Esophagus mucosa (tissue), 1 donor: ENCODE data around the gene LMO1. TPM values are rescaled to one million over a fixed set of nuclear protein-coding genes. Genes with fewer than 3 reads are reported as not detected.

Source experiments
- ATAC-seq: fragments of 200-7000 bp; cut with Tn5 transposase; one replicate; pipeline ENCODE4 v1.9.1; 2020
- total RNA-seq: library from RNA; stranded (reverse); gene quantifications from one replicate; pipeline ENCODE4 v1.2.4, GENCODE V29; 2023
- donor health status: DM: yes; HTN: yes; CAD: no.

LMO1 gene
- total RNA-seq, 1 donor from 2014 or later = not detected

- ATAC-seq = no peak
These were observed 60.3 kb downstream of the LMO1 start for GRCh38 chr11:8203414-8203715.

- ATAC-seq = no peak
These were observed 60.9 kb downstream of the LMO1 start for GRCh38 chr11:8202516-8203413.

DNA sequence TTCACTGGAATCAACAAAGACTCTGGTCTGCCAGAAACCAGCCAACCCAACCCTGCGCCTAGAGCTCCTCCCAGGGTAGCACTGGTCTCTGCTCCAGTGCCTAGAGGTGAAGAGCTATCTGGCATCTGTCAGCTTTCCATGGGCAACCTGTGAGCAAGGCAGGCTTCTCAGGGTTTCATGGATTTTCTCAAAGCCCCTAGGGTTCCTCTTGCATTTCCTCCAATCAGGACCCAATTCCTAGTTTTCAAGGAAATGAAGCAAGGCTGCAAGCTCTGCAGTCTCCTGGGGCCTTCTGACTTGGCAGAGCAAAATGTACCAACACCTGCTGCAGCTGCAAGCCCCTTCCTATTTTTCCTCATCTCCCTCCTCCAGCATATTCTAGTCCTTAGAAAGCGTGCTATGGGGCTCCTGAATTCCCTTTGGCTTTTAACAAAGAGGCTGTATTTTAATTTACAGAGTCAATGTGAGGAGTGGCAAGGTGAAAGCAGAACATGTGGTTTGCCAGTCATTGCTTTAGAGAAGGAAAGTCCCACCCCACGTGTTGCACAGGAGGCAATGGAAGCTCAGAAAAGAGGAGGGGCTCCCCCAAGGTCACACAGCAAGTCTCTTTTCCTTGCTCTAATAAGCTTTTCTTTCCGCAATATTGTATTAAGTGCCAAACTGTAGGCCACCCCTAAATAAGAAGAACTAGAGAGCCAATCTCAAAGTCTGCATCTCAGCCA, 61.9 kb downstream of the LMO1 start:
- ATAC-seq = no peak

- no peak for ATAC-seq
These were observed 64.0 kb downstream of the LMO1 start for GRCh38 chr11:8199676-8200075.

- ATAC-seq = no peak
These were observed 66.9 kb downstream of the LMO1 start for GRCh38 chr11:8196749-8197148.

DNA sequence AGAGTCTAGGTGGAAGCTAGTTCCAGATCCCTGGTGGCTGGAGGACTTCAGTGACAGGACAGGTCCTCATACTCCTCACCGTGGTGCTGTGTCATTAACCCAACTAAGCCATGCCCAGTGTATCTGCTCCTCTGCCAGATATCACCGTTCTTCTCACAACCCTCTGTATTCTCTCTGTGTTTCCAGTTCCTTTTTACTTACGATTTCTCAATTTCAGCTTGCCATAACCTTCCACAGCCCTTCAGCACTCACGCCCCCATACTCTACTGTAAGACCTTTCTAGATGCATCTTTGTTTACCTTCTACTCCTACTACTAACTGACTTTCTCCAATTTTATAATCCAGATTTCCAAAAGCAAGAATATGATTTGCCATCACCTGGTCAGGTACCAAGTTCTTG, 68.7 kb downstream of the LMO1 start:
- ATAC-seq = no peak

DNA sequence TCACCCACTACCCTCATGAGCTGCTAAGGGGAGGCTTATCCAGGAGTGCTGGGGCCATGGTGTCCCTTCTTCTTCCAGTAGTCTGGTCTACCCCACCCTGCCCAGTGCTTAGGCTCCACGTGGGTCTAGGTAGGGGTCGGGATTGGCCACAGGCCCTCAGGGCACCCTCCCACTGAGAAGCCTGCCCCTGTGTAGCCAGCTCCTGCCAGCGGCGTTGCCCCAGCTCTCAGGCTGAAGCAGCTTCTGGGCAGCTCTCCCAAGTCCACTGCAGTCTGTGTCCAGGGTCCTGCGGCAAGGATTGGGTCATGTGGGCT, 70.8 kb downstream of the LMO1 start:
- peak; percentile 31 for ATAC-seq

DNA sequence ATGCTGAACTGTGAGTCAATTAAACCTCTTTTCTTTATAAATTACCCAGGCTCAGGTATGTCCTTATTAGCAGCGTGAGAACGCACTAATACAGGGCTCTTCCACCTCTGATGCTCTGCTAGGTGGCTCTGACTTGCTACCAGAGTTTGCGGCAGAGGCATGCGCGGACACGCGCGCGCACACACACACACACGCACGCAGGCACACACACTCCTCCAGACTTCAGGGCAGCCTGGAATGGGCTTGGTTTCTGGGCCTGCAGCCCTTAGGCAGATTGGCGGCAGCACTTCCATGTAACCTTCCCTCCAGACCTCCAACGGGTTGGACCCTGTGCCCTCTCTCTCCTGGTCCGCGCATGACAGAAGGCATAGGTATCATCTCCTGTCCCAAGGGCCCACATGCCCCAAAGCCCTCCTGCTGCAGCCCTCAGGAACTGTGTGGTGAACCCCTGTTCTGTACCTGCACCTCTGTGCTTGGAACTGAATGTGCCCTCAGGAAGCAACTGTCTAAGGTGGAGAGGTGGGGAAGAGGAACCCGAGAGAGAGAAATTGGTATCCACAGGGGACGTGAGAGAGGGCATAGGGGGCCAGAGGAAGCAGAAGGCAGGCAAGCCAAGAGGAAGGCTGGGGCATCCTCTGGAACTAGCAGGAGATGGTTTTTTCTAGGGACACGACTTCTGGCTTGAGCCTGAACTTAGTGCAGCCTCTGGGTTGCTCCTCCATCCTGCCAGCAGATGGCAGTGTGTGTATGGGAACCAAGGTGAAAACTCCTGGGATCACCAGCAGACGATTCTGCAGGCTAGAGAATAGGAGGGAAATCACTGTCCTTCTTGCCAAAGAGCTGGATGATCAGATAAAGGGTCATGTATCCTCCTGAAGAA, 71.4 kb downstream of the LMO1 start:
- ATAC-seq = peak; percentile 88

DNA sequence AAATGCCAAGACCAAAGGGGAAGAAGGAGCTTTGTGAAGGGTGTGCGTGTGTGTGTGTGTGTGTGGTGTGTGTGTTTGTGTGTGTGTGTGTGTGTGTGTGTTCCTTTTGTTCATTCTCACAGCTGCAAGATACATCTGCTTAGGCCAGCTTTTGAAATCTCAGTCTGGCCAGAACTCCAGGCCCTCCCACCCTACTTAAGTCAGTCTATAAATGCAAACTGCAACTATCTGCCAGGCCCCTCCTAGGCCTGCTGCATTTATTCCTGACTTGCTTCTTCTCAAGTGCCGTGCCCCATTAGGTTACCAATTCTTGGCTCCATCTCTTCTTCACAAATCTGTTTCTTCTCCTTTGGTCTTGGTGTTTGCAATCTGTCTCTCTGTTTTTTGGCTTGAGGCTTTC, 73.2 kb downstream of the LMO1 start:
- ATAC-seq = no peak

DNA sequence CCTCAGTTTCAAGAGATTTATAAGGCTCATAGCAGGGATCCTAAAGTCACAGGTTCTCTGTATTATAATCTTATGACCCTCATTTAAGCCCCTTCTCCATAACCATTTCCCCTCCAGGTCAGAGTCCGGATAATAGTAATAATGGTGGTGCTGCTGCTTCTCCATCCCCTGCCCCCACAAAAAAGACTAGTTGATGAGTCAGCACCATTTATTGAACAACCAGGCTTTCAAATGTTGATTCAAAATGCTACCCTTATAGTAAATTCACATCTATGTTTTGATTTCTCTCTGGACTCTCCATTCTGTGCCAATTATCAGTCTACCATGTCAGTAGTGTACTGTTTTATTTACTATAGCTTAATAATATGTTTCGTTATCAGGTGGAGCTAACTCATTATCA, 77.2 kb downstream of the LMO1 start:
- ATAC-seq = no peak

DNA sequence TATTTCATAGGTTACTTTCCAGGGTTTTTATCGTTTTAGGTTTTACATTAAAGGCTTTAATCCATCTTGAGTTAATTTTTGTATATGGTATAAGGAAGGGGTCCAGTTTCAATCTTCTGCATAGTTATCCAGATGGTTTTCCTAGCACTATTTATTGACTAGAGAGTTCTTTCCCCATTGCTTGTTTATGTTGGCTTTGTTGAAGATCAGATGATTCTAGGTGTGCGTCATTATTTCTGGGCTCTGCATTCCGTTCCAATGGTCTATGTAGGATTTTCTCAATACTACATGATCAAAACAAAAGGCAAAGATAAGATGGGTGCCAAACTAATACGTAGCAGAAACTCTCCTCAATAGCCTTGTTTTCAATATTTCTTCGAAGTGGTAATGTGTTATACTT, 80.6 kb downstream of the LMO1 start:
- ATAC-seq = no peak

DNA sequence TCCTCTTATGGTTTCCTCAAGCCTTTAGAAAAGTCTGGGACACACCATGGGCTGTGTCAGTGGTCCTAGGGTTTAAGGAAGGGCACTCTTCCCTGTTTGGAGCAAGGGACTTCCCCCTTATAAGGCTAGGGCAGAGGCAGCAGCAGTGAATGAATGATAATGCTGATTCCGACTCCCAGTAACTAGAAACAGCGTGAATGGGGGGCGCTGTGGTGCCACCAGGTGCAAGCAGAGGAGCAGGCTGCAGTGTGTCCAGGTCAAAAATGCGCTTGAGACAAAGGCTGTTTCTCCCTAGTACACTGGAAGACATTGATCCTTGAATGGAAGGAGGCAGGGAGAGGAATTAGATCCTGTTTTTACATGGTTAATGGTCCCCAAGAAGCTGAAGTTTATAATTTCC, 83.2 kb downstream of the LMO1 start:
- ATAC-seq = no peak

- ATAC-seq = no peak
These were observed 85.4 kb downstream of the LMO1 start for GRCh38 chr11:8178297-8178696.

GRCh38 chr11:8177136-8177535, 86.5 kb downstream of the LMO1 start:
- no peak for ATAC-seq

Other genes with a start within 250 kb of the LMO1 start
- gene TUB, start 182.7 kb downstream of the LMO1 start, total RNA-seq = 1.00 TPM
- gene RIC3, start 94.9 kb downstream of the LMO1 start, total RNA-seq = 4.7 TPM